ENCODE results near the gene RFX1.

The RFX1 gene

DNA sequence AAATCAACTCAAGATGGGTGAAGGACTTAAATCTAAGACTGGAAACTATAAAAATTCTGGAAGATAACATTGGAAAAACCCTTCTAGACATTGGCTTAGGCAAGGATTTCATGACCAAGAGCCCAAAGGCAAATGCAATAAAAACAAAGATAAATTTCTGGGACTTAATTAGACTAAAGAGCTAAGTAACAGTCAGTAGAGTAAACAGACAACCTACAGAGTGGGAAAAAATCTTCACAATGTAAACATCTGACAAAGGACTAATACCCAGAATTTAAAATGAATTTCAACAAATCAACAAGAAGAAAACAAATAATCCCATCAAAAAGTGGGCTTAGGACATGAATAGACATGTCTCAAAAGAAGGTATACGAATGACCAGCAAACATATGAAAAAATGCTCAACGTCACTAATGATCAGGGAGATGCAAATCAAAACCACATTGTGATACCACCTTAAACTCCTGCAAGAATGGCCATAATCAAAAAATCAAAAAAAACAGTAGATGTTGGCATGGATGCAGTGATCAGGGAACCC is 6.3 kb upstream of the RFX1 start:
- H3K27me3 ChIP-seq, result no peaks in the 10 kb centered on the region
- no peaks in the 10 kb centered on the region for H3K9me3 ChIP-seq
- TF ChIP-seq CTCF (IDR thresholded peaks at IDR 0.05), result no peak
- no peaks in the 10 kb centered on the region for H3K36me3 ChIP-seq
- H3K27ac ChIP-seq, result no peak overlapping the region
- no peaks in the 10 kb centered on the region for H3K4me1 ChIP-seq (ENCODE audit: control insufficient read depth in 1 of 2, insufficient read depth in 1 of 2, low read depth in 1 of 2, low read length in 1 of 2)
- no peak overlapping the region for H3K4me3 ChIP-seq (ENCODE audit: low read depth in 1 of 2, low read length in 1 of 2)

DNA sequence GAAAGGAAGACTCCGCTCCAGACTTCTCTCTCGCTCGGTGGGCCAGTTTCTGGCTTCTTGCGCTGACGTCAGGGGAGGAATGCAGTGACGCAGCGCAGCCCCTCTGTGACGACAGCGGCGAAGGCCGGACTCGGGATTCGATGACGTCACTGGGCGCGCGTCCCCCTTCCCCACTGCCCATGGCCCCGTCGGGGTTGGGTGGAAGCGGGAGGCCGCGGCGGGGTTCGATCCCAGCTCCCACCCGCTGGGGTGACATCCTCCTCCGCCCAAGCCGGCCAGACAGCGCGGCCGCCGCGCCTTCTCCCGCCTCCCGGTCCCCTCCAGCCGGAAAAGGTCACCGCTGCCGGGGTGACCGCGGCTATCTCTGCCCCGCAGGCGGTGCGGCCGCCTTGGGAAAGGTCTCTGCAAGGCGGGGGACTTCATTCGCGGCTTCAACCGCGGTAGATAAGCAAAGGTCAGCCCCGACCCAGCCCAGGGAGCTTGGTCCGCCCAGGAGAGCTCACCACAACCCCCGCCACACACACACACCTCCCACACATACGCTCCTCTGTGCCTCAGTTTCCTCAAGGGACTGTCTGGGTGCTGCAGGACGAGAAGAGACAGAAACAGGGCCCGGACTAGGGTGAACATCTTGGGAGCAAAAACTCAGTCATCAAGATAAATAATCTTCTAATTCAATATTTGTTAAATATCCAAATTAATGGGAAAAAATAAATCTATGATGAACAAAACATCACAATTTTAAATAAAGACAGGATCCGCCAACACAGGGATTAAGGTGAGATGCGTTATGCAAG is 844 bp upstream of the RFX1 start:
- TF ChIP-seq CTCF (IDR thresholded peaks at IDR 0.05), result no peak
- H3K27ac ChIP-seq, result peak overlapping the region; percentile 98
- peak overlapping the region; percentile 96 to 97 for H3K4me3 ChIP-seq (ENCODE audit: low read depth in 1 of 2, low read length in 1 of 2)
- H3K36me3 ChIP-seq, result no peaks in the 10 kb centered on the region
- no peaks in the 10 kb centered on the region for H3K27me3 ChIP-seq
- peaks cover 12 to 18% of the 10 kb centered on the region in 2 experiments for H3K4me1 ChIP-seq (ENCODE audit: control insufficient read depth in 1 of 2, insufficient read depth in 1 of 2, low read depth in 1 of 2, low read length in 1 of 2)
- H3K9me3 ChIP-seq, result no peaks in the 10 kb centered on the region

DNA sequence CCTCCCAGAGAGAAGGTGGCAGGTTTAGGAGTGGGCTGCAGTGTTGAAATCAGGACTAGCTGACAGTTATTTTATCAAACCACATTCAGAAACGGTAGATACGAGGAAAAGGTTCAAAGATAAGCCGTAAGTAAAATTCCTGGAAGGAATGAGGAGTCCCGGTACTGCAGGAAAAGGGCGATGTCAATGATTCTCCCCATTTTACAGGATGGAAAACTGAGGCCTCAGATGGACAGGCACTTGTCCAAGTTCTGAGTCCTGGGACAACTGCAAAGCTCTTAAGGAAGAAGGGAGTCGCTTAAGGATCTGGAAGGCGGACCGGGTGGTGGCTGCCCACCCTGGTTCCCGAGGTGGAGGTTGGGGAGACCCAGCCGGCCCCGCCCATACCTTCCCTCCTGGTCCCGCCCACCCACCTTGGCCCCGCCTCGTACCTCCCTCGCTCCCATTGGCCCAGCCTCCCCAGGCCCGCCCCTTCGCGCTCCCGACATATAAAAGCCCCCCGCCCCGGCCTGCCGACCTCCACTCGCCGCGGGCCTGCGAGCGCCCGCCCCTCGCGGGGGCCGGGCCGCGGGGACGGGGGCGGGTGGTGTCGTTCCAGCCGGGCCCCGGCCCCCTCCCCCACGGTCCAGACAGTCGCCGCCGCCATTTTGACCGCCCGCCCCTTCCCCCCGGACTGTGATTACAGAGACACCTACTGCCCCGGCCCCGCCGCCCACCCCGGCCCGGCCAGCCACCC is 603 bp downstream of the RFX1 start:
- TF ChIP-seq CTCF (IDR thresholded peaks at IDR 0.05), result no peak
- Histone ChIP-seq H3K9me3 (no peaks in the 10 kb centered on the region), H3K27me3 (no peaks in the 10 kb centered on the region), H3K4me3 (ENCODE audit: low read depth in 1 of 2, low read length in 1 of 2) (peak overlapping the region; percentile 96 to 97), H3K36me3 (no peaks in the 10 kb centered on the region), H3K27ac (peak overlapping the region; percentile 98), H3K4me1 (ENCODE audit: control insufficient read depth in 1 of 2, insufficient read depth in 1 of 2, low read depth in 1 of 2, low read length in 1 of 2) (peaks cover 12 to 18% of the 10 kb centered on the region in 2 experiments)

DNA sequence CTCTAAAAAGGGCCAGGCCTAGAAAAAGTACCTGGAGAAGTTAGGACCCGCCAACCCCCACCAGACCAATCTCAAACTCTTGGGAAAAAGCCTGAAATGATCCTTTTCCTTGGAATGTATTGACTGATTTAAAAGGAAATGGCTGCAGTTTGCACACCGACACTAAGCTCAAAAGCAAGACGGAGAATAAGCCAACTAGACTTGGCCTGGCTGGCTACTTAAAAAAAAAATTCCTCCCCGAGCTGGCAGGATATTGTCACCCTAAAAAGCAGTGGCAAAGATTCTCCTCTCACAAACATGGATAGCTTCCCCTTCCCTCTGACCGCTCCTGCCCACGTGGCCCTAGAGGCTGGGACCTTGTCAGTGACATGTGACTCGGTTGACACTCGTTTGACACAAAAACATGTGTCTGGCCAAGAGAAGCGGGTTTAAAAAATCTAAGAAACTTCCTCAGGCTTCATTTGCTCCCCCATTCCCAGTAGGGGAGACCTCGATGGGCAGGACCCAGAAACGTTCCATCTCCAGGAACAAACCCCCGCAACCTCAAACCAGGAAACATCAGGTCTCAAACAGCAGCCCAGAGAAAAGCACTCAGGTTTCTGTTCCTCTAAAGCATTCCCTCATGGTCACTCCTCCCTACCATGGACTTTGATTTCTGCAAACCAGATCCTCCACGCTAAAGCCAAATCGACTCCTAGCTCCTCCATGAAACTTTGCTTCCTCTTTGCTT is 1.3 kb downstream of the RFX1 start:
- no peaks in the 10 kb centered on the region for H3K36me3 ChIP-seq
- peak overlapping the region in 1 of 2 experiments; percentile 96 for H3K4me3 ChIP-seq (ENCODE audit: low read depth in 1 of 2, low read length in 1 of 2)
- peaks cover 12 to 18% of the 10 kb centered on the region in 2 experiments for H3K4me1 ChIP-seq (ENCODE audit: control insufficient read depth in 1 of 2, insufficient read depth in 1 of 2, low read depth in 1 of 2, low read length in 1 of 2)
- no peak for TF ChIP-seq CTCF (IDR thresholded peaks at IDR 0.05)
- peak overlapping the region; percentile 98 for H3K27ac ChIP-seq
- no peaks in the 10 kb centered on the region for H3K27me3 ChIP-seq
- H3K9me3 ChIP-seq, result no peaks in the 10 kb centered on the region

- Histone ChIP-seq H3K27ac (peak overlapping the region; percentile 33), H3K4me1 (ENCODE audit: control insufficient read depth in 1 of 2, insufficient read depth in 1 of 2, low read depth in 1 of 2, low read length in 1 of 2) (peaks cover 12 to 18% of the 10 kb centered on the region in 2 experiments), H3K27me3 (no peaks in the 10 kb centered on the region), H3K36me3 (no peaks in the 10 kb centered on the region), H3K9me3 (no peaks in the 10 kb centered on the region), H3K4me3 (ENCODE audit: low read depth in 1 of 2, low read length in 1 of 2) (no peak overlapping the region)
- TF ChIP-seq CTCF (IDR thresholded peaks at IDR 0.05), result no peak
These were observed 2.7 kb downstream of the RFX1 start for GRCh38 chr19:14003251-14004055.
